HFFc6 (cell line): ENCODE measurements around the gene CLPTM1L. TPM values are rescaled to one million over a fixed set of nuclear protein-coding genes. Genes with fewer than 3 reads are reported as not detected.
"Not testable (repeated sequence)": the region's sequence is repeated elsewhere in the genome, so short reads cannot be mapped to it uniquely, and the experiment has no call there.

Source experiments
- DNase-seq: peaks from one replicate; pipeline ENCODE4 v3.0.0-alpha.2; 2018
- H3K27ac Mint-ChIP-seq: 2 replicates; pipeline ENCODE4 v1.8.0; 2020; ENCODE audit warnings: mild to moderate bottlenecking, mixed read lengths
- H3K27me3 Mint-ChIP-seq: 2 replicates; pipeline ENCODE4 v1.8.0; 2021; ENCODE audit warnings: mild to moderate bottlenecking, moderate library complexity, mixed read lengths; ENCODE audit not compliant: insufficient read depth
- H3K36me3 Mint-ChIP-seq: 2 replicates; pipeline ENCODE4 v1.8.0; 2021; ENCODE audit warnings: low read depth, mixed read lengths
- H3K4me1 Mint-ChIP-seq: 2 replicates; pipeline ENCODE4 v1.8.0; 2020; ENCODE audit warnings: low read depth, mixed read lengths
- H3K4me3 Mint-ChIP-seq: 2 replicates; pipeline ENCODE4 v1.8.0; 2020; ENCODE audit warnings: mild to moderate bottlenecking, moderate library complexity, mixed read lengths
- H3K9me3 Mint-ChIP-seq: 2 replicates; pipeline ENCODE4 v1.8.0; 2020; ENCODE audit warnings: mild to moderate bottlenecking, mixed read lengths
- total RNA-seq, 6 experiments: library from RNA; stranded (reverse); fragmentation: NEBNext Ultra II Directional; extraction: Animal tissue kit (Norgen Biotek cat#: 25700); gene quantifications; 2 replicates in 1 of 6; 3 replicates in 5 of 6; pipeline ENCODE4 v1.2.3, GENCODE V29; 2021
- TF ChIP-seq, protein P1 (sequence below): fragments of 200-600 bp; sonication (generic); IDR thresholded peaks from 2 replicates; pipeline ENCODE4 v1.5.0; 2021; ENCODE audit warnings: antibody characterized with exemption, mild to moderate bottlenecking

The CLPTM1L gene
- total RNA-seq, 6 experiments from 2014 or later = 119 to 164 (median 143) TPM

- TF ChIP-seq, protein P1, sequence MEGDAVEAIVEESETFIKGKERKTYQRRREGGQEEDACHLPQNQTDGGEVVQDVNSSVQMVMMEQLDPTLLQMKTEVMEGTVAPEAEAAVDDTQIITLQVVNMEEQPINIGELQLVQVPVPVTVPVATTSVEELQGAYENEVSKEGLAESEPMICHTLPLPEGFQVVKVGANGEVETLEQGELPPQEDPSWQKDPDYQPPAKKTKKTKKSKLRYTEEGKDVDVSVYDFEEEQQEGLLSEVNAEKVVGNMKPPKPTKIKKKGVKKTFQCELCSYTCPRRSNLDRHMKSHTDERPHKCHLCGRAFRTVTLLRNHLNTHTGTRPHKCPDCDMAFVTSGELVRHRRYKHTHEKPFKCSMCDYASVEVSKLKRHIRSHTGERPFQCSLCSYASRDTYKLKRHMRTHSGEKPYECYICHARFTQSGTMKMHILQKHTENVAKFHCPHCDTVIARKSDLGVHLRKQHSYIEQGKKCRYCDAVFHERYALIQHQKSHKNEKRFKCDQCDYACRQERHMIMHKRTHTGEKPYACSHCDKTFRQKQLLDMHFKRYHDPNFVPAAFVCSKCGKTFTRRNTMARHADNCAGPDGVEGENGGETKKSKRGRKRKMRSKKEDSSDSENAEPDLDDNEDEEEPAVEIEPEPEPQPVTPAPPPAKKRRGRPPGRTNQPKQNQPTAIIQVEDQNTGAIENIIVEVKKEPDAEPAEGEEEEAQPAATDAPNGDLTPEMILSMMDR = no peak
- Mint-ChIP-seq H3K9me3 (peaks cover 27% of the 10 kb centered on the region), H3K27me3 (peaks cover 3% of the 10 kb centered on the region; the same call in 1 of the 2 replicates), H3K27ac (no peak overlapping the region), H3K4me3 (no peak overlapping the region), H3K36me3 (peaks cover 37% of the 10 kb centered on the region), H3K4me1 (peaks cover 26% of the 10 kb centered on the region)
- DNase-seq = no peak
Observed at GRCh38 chr5:1330847-1331831, 13.8 kb downstream of the CLPTM1L start.

DNA sequence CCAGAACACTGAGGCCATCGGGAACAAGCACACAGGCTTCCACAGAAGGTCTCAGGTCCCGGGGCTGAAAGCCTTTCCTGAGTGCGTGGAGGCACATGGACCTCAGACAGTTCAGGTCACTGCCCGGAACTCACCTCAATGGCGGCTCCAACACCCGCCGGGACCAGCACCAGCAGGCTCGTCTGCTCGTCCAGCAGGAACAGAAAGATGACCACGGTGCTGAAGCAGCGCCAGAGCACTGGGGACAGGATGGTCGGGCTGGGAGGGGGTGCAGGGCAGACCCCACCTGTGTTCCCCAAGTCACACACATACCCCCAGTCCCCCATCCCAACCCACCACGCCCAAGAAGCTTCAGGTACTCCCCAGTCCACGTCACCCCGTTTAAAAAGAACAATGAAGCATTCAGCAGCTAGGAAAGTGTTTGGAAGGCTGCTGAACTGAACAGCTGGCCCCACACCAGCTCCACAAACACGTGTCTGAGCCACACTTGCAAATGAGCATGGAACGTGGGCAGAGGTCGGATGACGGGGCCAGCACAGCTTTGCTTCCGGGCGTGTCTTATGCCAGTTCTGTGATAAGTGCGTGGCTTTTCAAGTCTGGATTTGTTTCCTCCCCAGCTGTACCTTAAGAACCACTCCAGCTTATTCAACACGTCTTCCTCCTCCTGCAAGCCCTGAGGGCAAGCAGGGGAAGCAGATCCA is 14.6 kb downstream of the CLPTM1L start:
- TF ChIP-seq, protein P1 = no peak
- Mint-ChIP-seq H3K27me3 (peaks cover 3% of the 10 kb centered on the region; the same call in 1 of the 2 replicates), H3K36me3 (peaks cover 42% of the 10 kb centered on the region), H3K27ac (no peak overlapping the region), H3K9me3 (peaks cover 31% of the 10 kb centered on the region), H3K4me1 (peaks cover 31% of the 10 kb centered on the region), H3K4me3 (no peak overlapping the region)
- no peak for DNase-seq

DNA sequence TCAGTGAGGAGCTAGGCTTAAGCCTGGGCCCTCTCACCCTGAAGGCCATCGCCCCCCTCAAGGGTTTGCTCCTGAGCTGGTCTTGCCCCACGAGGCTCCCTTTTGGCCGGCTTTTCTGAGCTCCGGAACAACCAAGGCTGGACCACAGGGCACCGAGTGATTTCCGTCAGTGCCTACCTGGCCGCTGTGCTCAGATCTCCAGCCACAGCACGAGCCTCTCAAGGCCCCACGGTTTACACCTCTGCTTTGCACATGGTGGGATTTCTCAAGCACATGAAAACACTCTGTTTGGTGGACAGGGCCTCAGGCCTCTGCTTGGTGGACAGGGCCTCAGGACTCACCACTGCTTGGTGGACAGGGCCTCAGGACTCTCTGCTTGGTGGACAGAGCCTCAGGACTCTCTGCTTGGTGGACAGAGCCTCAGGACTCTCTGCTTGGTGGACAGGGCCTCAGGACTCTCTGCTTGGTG is 15.8 kb downstream of the CLPTM1L start:
- Mint-ChIP-seq H3K4me3 (no peak overlapping the region; the same call in 1 of the 2 replicates), H3K27ac (no peak overlapping the region), H3K9me3 (peaks cover 31% of the 10 kb centered on the region)

GRCh38 chr5:1328237-1329110 is 16.4 kb downstream of the CLPTM1L start:
- Mint-ChIP-seq H3K36me3 (peaks cover 42% of the 10 kb centered on the region), H3K4me3 (peak overlapping the region; percentile 25), H3K27ac (peak overlapping the region; percentile 7; the same call in 1 of the 2 replicates), H3K9me3 (peaks cover 31% of the 10 kb centered on the region), H3K4me1 (peaks cover 31% of the 10 kb centered on the region)
- H3K27me3 Mint-ChIP-seq = not testable (repeated sequence)
- peak; percentile 21 for DNase-seq

More for the DNA sequence above, 15.8 kb downstream of the CLPTM1L start:
- peaks cover 42% of the 10 kb centered on the region for H3K36me3 Mint-ChIP-seq
- H3K27me3 Mint-ChIP-seq = peaks cover 3% of the 10 kb centered on the region; the same call in 1 of the 2 replicates
- DNase-seq = no peak
- H3K4me1 Mint-ChIP-seq = peaks cover 31% of the 10 kb centered on the region
- TF ChIP-seq, protein P1 = no peak

DNA sequence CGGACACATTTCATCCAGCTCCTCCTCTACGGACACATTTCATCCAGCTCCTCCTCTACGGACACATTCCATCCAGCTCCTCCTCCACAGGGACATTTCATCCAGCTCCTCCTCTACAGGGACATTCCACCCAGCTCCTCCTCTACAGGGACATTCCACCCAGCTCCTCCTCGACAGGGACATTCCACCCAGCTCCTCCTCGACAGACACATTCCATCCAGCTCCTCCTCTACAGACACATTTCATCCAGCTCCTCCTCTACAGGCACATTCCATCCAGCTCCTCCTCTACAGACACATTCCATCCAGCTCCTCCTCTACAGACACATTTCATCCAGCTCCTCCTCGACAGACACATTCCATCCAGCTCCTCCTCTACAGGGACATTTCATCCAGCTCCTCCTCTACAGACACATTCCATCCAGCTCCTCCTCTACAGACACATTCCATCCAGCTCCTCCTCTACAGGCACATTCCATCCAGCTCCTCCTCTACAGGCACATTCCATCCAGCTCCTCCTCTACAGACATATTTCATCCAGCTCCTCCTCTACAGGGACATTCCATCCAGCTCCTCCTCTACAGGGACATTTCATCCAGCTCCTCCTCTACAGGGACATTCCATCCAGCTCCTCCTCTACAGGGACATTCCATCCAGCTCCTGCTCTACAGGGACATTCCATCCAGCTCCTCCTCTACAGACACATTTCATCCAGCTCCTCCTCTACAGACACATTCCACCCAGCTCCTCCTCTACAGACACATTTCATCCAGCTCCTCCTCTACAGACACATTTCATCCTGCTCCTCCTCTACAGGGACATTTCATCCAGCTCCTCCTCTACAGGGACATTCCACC is 17.8 kb downstream of the CLPTM1L start:
- Mint-ChIP-seq H3K27ac (peak overlapping the region; percentile 63), H3K4me3 (peak overlapping the region; percentile 67), H3K36me3 (peaks cover 36% of the 10 kb centered on the region), H3K4me1 (peaks cover 31% of the 10 kb centered on the region), H3K9me3 (peaks cover 31% of the 10 kb centered on the region)
- peak; percentile 77 for DNase-seq
- H3K27me3 Mint-ChIP-seq = not testable (repeated sequence)

GRCh38 chr5:1326532-1326875 is 18.4 kb downstream of the CLPTM1L start:
- not testable (repeated sequence) for DNase-seq, H3K27me3 Mint-ChIP-seq
- H3K4me3 Mint-ChIP-seq = peak overlapping the region; percentile 67
- H3K4me1 Mint-ChIP-seq = peaks cover 31% of the 10 kb centered on the region
- H3K36me3 Mint-ChIP-seq = peaks cover 29% of the 10 kb centered on the region
- H3K9me3 Mint-ChIP-seq = peaks cover 31% of the 10 kb centered on the region
- H3K27ac Mint-ChIP-seq = peak overlapping the region; percentile 63
